Hepatocyte (in vitro differentiated cells): ENCODE measurements around the gene SYTL5. TPM values are rescaled to one million over a fixed set of nuclear protein-coding genes. Genes with fewer than 3 reads are reported as not detected.
A peak's percentile ranks its signal among the peaks of the same experiment; 100 is the strongest.

ENCODE experiments used
- DNase-seq: peaks from one replicate; pipeline ENCODE4 v3.0.0-alpha.2; 2016; ENCODE audit warnings: low spot score
- H2AFZ ChIP-seq: fragments of 200-600 bp; sonication (generic); 2 replicates; pipeline ENCODE4 v1.6.0; 2016; ENCODE audit warnings: antibody characterized with exemption, mild to moderate bottlenecking
- H3K27ac ChIP-seq: fragments of 200-600 bp; sonication (generic); 2 replicates; pipeline ENCODE4 v1.5.1; 2016; ENCODE audit warnings: mild to moderate bottlenecking
- H3K27me3 ChIP-seq: fragments of 200-600 bp; sonication (generic); 2 replicates; pipeline ENCODE4 v1.6.1; 2016
- H3K36me3 ChIP-seq: fragments of 200-600 bp; sonication (generic); replicated peaks from 2 replicates; pipeline ENCODE4 v1.5.1; 2016; ENCODE audit warnings: low read depth; ENCODE audit not compliant: insufficient read depth
- H3K4me1 ChIP-seq: fragments of 200-600 bp; sonication (generic); 2 replicates; pipeline ENCODE4 v1.5.1; 2016; ENCODE audit warnings: mild to moderate bottlenecking, moderate library complexity; ENCODE audit not compliant: insufficient read depth
- H3K4me2 ChIP-seq: fragments of 200-600 bp; sonication (generic); 2 replicates; pipeline ENCODE4 v1.6.0; 2016
- H3K4me3 ChIP-seq: fragments of 200-600 bp; sonication (generic); 2 replicates; pipeline ENCODE4 v1.5.1; 2016; ENCODE audit warnings: mild to moderate bottlenecking
- H3K79me2 ChIP-seq: fragments of 200-600 bp; sonication (generic); 2 replicates; pipeline ENCODE4 v1.6.0; 2017; ENCODE audit warnings: mild to moderate bottlenecking
- H3K9me2 ChIP-seq: fragments of 200-600 bp; sonication (generic); replicated peaks from 2 replicates; pipeline ENCODE4 v1.6.0; 2017; ENCODE audit warnings: mild to moderate bottlenecking; ENCODE audit not compliant: insufficient read depth
- H3K9me3 ChIP-seq: fragments of 200-600 bp; sonication (generic); 2 replicates; pipeline ENCODE4 v1.5.1; 2016; ENCODE audit warnings: low read depth, mild to moderate bottlenecking
- H4K20me1 ChIP-seq: fragments of 200-600 bp; sonication (generic); 2 replicates; pipeline ENCODE4 v1.6.0; 2016; ENCODE audit warnings: mild to moderate bottlenecking; ENCODE audit not compliant: insufficient read depth, poor library complexity, severe bottlenecking
- CTCF ChIP-seq: fragments of 200-600 bp; sonication (generic); IDR thresholded peaks from 2 replicates; pipeline ENCODE4 v1.5.1; 2016; ENCODE audit warnings: antibody characterized with exemption, mild to moderate bottlenecking; ENCODE audit not compliant: poor library complexity
- EZH2 ChIP-seq: fragments of 200-600 bp; sonication (generic); IDR thresholded peaks from 2 replicates; pipeline ENCODE4 v1.6.1; 2016; ENCODE audit warnings: antibody characterized with exemption, mild to moderate bottlenecking, borderline replicate concordance
- EZH2phosphoT487 ChIP-seq: fragments of 200-600 bp; sonication (generic); IDR thresholded peaks from one replicate; pipeline ENCODE4 v1.6.1; 2018; ENCODE audit warnings: antibody characterized with exemption, mild to moderate bottlenecking, low read depth, moderate library complexity; ENCODE audit not compliant: unreplicated experiment, severe bottlenecking
- WGBS: methylation state at CpG from one replicate; pipeline ENCODE4 v1.1.6; 2016; ENCODE audit warnings: low lambda C conversion rate; ENCODE audit errors: missing lambda C conversion rate; 5-methylcytosine and 5-hydroxymethylcytosine counted together
- polyA plus RNA-seq: library from polyadenylated mRNA; unstranded; fragments of >200 nt; fragmentation: Nextera tagmentation; extraction: Ambion mirVana; gene quantifications from 2 replicates; pipeline ENCODE4 v1.2.1, GENCODE V29; 2016
- total RNA-seq: library from RNA; depleted of rRNA; stranded (reverse); fragments of >200 nt; gene quantifications from 2 replicates; pipeline ENCODE4 v1.2.3, GENCODE V29; 2014

The SYTL5 gene
- total and polyA plus RNA-seq, 2 experiments from 2014 or later, result 1.2 to 8.0 TPM

- Histone ChIP-seq H3K4me2 (no peak overlapping the region), H3K27ac (no peak overlapping the region), H2AFZ (no peak overlapping the region), H3K9me2 (no peaks in the 10 kb centered on the region), H3K27me3 (no peaks in the 10 kb centered on the region), H3K9me3 (no peaks in the 10 kb centered on the region), H3K36me3 (no peaks in the 10 kb centered on the region), H3K4me3 (no peak overlapping the region), H3K4me1 (no peaks in the 10 kb centered on the region), H3K79me2 (no peaks in the 10 kb centered on the region), H4K20me1 (no peaks in the 10 kb centered on the region)
- 53% methylated on average over 2 of the region's 2 CpGs for WGBS
- DNase-seq, result peak; percentile 53
- TF ChIP-seq CTCF (peak; percentile 62), EZH2 (no peak)
Observed at GRCh38 chrX:38166478-38167083, 160.2 kb downstream of the SYTL5 start.

- no peaks in the 10 kb centered on the region for H3K79me2 ChIP-seq
- no peak overlapping the region for H3K4me2 ChIP-seq
- H2AFZ ChIP-seq, result no peak overlapping the region
- no peaks in the 10 kb centered on the region for H3K9me3 ChIP-seq
- no peaks in the 10 kb centered on the region for H3K4me1 ChIP-seq
- no peaks in the 10 kb centered on the region for H3K36me3 ChIP-seq
- no peaks in the 10 kb centered on the region for H3K9me2 ChIP-seq
- H4K20me1 ChIP-seq, result no peaks in the 10 kb centered on the region
- no peak overlapping the region for H3K4me3 ChIP-seq
- no peak overlapping the region for H3K27ac ChIP-seq
- DNase-seq, result no peak
- no peaks in the 10 kb centered on the region for H3K27me3 ChIP-seq
- 77% methylated on average over 1 of the region's 1 CpG for WGBS
- no peak for TF ChIP-seq CTCF
- TF ChIP-seq EZH2, result no peak
- TF ChIP-seq EZH2phosphoT487, result no peak
Observed at GRCh38 chrX:38170556-38170955, 164.2 kb downstream of the SYTL5 start.

- H3K4me2 ChIP-seq, result no peak overlapping the region
- TF ChIP-seq CTCF (no peak), EZH2phosphoT487 (no peak), EZH2 (no peak)
- H4K20me1 ChIP-seq, result no peaks in the 10 kb centered on the region
- no peak for DNase-seq
- H3K4me3 ChIP-seq, result no peak overlapping the region
- no peaks in the 10 kb centered on the region for H3K9me3 ChIP-seq
- no peaks in the 10 kb centered on the region for H3K9me2 ChIP-seq
- no peak overlapping the region for H3K27ac ChIP-seq
- H3K4me1 ChIP-seq, result no peaks in the 10 kb centered on the region
- 83% methylated on average over 3 of the region's 3 CpGs for WGBS
- no peaks in the 10 kb centered on the region for H3K27me3 ChIP-seq
- H3K36me3 ChIP-seq, result no peaks in the 10 kb centered on the region
- no peaks in the 10 kb centered on the region for H3K79me2 ChIP-seq
- H2AFZ ChIP-seq, result no peak overlapping the region
Observed at GRCh38 chrX:38172596-38172995, 166.2 kb downstream of the SYTL5 start.
